DMS 273 treated with DMSO at 0.1 percent for 48 hours (cell line): ENCODE measurements around the gene HOXD12.

ENCODE experiments used
- DNase-seq: peaks from one replicate; lab custom pipeline; 2025; lab: John Stamatoyannopoulos, UW

HOXD12 gene

DNA sequence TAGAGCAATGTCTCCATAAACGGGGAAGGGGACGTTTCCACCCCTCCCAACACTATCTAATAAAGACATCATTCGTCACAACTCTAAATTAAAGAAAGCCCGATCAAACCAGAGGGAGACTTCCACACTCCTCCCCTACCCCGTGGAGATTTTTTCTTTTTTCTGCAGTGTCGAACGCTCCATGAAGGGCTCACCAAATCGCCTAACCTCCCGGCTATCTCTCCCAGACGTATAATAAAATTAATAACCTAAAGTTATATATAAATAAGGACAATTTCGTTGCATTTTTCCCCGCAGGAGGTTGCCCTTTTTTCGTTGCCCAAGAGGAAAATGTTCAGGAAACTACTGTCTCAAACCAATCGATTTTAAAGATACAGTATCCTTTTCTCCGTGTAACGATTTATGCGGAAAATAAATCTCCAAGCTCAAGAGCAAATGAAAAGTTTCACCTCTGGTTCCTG is 18.2 kb upstream of the HOXD12 start:
- no peak for DNase-seq

- DNase-seq = no peak
Observed at GRCh38 chr2:176081837-176082524, 17.6 kb upstream of the HOXD12 start.

GRCh38 chr2:176082525-176082823 is 17.1 kb upstream of the HOXD12 start:
- no peak for DNase-seq

DNA sequence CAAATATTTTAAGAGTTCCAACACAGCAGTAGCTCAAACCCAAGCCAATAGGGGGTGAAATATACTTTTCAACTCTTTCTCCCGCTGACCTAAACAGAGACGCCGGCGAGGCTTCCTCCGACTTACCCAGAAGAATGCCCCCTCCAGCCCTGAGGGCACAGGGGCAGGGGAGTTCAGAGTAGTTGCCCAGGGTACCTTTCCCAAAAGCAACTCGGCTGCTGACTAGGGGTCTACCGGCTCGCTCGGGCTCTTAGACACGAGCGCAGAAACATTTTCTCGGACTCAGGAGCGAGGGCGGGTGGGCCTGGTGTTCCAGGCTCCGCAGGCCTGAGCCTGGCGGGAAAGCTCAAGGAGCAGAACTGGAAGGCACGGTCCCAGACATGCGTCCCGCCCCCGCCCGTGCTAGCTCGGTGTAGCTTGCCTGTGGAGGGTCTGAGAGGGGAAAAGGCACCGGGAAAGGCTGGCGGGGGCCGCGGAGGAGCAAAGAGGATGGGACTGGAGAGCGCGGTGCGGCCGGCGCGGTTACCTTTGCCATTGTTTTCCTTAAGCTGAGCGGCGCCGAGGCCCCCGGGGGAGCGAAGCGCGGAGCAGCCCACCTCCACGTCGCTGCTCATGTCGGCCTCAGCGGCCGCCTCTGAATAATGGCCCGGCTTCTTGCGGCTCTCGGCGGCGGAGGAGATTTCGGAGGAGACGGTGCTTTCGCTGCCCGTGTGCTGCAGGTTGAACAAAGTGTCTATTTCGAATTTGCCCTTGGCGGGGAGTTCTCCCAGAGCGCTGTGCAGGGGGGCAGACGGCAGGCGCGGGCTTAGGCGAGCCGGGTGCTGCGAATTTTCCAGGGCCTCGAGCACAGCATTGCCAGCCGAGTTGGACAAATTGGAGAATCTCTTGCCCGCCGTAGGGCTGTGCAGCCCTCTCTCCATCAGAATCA is 16.5 kb upstream of the HOXD12 start:
- DNase-seq = no peak

GRCh38 chr2:176083796-176084261 is 15.8 kb upstream of the HOXD12 start, which contains the start of gene EVX2:
TSS of gene EVX2 (minus strand) at chr2:176083962. CDS start at chr2:176083776, 186 bp downstream.
- no peak for DNase-seq

GRCh38 chr2:176084611-176085119 is 14.9 kb upstream of the HOXD12 start:
- no peak for DNase-seq

- DNase-seq = no peak
Observed at GRCh38 chr2:176085120-176085788, 14.3 kb upstream of the HOXD12 start.

GRCh38 chr2:176085861-176086771 is 13.5 kb upstream of the HOXD12 start:
- DNase-seq = peak; percentile 30

DNA sequence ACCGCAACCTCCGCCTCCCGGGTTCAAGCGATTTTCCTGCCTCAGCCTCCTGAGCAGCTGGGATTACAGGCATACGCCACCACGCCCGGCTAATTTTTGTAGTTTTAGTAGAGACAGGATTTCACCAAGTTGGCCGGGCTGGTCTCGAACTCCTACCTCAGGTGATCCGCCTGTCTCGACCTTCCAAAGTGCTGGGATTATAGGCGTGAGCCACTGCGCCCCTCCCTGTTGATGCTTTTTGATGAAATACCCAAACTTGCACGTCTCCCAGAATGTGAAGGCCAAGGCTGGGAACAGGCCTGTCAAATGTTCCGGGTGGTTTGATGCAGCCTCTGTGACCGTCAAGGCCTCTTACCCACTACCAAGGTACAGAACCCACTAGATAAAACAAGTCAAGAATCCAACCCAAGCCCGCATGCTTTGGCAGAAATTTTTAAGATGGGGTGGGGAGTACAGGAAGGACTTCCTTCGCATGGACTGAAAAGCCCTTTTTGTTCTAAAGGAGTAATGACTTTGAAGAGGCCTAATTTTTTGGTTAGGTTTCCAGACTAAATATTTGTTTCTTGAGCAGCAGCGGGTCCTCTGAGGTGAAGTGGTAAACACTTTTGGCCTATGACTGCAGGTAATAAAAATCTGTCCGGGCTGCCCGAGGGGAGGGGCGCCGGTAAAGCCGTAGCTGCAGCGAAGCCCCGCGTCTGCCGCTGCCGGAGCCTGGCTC is 12.1 kb upstream of the HOXD12 start:
- no peak for DNase-seq

DNA sequence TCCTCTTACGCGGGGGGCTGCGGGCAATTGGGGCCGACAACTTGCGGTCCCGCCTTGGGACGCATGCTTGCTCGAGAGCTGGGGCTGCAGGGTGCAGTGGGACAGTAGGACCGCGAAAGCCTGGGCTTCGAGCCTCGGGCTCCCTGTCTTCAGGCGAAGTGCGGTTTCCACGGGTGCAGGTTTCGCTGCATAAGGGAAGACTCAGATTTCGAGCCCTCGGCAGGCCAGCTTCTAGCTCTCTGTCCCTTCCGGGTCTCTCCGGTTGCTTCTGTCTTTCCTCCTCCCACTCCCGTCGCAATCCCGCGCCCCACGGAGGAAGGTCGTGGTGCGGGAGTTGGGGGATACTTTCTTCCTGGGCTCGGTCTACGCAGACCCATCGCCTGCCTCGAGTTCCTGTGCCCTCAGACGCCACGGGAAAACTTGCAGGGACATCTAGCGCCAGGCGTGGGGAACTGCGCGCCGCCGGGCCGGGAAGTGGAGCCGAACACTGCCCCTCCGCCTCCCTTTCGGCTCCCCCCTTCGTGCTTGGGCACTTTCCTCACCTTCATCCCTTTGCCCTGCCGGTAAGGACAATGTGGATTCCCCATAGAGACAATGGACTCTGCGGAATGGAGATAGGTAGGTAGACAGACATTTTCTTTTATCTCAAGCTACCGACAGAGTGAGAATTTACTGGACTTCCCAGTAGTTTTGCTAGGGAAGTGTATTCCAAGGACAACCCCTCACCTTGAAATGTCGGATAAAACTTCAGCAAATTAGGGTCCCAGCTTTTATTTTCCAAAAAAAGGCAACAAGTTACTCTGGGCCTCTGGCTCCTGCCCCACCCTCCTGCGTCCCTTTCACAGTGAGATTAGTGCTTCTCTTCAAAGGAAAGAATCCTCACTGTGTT is 11.3 kb upstream of the HOXD12 start:
- DNase-seq = peak; percentile 3

GRCh38 chr2:176088937-176089842 is 10.4 kb upstream of the HOXD12 start:
- no peak for DNase-seq

- no peak for DNase-seq
Observed at GRCh38 chr2:176089843-176090395, 9.7 kb upstream of the HOXD12 start.

- DNase-seq = no peak
Observed at GRCh38 chr2:176090862-176091261, 8.7 kb upstream of the HOXD12 start.

DNA sequence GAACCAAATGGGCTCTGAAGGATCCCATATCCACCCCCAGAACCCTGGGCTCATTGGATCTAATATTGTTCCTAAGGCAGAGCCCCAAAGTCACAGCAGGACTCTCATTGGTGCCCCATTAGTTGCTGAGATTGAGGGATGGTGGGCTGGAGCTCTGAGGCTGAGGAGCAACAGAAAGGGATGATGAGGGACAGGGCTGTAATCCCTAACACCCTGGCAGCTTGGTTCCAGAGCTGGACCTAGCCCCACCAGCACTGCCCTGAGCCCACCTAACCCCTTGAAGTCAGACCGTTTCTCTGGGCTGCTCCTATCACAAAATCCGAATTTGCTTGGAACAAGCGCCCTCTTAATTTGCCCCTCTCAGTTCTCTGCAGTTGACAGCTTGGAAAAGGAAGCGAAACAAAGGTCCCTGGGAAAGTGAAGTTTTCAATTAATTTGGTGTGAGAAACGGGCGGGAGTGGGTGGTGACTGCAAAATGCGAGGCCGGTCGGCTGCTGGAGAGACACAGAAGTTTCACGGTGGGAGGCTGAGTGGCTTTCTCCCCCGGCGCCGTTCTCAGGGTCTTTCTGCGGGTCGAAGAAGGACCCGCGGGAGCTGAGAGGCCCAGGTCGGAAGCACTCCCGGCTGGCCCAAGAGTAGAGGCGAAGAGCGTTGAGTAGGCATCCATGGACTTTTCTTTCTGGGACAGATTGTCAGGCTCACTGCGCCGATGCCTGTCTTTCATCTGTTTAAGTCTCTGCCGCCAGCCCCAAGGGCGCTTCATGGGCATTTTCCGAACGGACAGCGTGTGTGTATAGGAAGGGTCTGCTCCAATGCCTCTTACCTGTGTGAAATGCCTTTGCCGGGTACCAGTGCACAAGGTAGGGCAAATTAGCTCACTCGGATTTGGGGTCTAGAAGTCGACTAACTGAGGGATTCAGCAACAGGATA is 8.0 kb upstream of the HOXD12 start:
- no peak for DNase-seq

DNA sequence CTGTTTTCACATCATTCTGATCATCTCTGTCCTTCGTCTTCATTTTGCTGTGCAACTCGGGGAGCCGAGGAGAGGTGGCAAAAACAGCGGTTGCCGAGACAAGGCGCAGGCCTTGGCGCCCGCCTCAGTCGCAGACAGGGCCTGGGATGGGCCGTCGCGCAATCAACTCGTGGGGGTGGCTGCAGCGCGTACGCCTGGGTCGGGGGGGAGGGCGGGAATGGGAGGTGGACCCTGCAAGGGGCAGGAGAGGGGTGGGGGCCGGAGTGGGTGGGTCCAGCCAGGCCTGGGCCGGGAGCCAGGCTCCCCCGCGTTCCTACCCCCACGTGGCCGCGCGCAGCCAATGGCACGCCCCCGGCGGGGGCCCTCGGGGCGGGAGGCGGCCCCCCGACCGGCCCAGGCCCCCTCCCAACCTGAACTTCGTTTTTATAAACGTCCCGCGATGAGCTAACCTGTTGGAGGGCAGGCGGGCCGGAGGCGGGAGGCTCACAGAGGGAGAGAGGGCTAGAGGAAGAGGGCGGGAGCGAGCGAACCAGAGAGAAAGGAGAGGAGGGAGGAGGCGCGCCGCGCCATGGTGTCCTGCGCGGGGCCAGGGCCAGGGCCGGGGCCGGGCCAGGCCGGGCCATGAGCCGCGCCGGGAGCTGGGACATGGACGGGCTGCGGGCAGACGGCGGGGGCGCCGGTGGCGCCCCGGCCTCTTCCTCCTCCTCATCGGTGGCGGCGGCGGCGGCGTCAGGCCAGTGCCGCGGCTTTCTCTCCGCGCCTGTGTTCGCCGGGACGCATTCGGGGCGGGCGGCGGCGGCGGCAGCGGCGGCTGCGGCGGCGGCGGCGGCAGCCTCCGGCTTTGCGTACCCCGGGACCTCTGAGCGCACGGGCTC is 7.1 kb upstream of the HOXD12 start, which contains the start of gene HOXD13:
TSS of gene HOXD13 (plus strand) at position 452 of the 875 bp plus-strand sequence. CDS start at position 622, 170 bp downstream.
- peak; percentile 9 for DNase-seq
